GM12892 (cell line): ENCODE results near the gene PPP1R2B.

Experiments used
- POLR2A ChIP-seq: IDR thresholded peaks from 2 replicates; pipeline ENCODE4 v1.6.1; 2011; ENCODE audit warnings: low read depth, low read length, control low read depth
- POLR2AphosphoS5 ChIP-seq: IDR thresholded peaks from 2 replicates; pipeline ENCODE4 v1.6.1; 2011; ENCODE audit warnings: low read depth, low read length, control low read depth
- TAF1 ChIP-seq: IDR thresholded peaks from 2 replicates; pipeline ENCODE4 v1.6.1; 2011; ENCODE audit warnings: low read depth, mild to moderate bottlenecking, control low read depth, low read length, borderline replicate concordance

GRCh38 chr5:156846914-156847313 is 3.2 kb upstream of the PPP1R2B start:
- TF ChIP-seq POLR2A: no peak
- no peak for TF ChIP-seq POLR2AphosphoS5
- TF ChIP-seq TAF1: no peak
